ENCODE data around the gene PRKG1.

The PRKG1 gene

DNA sequence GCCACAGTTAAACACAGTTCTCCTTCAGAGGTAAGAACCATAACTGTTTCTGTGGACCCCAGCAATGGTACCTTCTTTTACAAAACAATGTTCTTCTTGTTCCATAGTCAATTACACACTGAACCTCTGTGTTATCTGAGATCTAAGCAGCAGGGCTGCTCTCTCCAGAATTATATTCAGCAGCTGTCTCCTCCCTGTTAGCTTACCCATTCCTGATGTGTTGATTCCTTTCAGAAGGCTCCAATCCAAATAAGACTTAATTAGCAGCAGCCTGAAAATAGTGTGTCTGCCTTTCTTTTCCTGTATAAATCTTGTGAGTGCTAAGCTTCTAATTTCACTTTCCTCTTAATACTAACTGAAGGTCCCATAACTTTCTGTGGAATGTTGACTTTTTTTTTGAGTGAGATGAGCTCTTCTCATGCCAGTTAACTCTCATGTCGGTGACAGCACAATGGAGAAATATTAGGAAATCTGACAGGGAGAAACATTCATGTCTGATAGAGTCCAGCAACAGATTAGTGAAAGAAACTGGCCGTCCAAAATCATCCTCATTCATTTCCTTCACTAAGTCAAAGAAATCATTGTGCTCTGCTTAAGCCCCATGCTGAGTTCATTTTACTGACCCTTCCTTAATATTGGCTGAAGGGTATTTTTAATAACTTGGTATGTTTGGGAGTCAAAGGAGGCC, 226.5 kb downstream of the PRKG1 start:
- H3K9me3 ChIP-seq (ENCODE audit: low read length), result no peaks in the 10 kb centered on the region
- H3K4me3 ChIP-seq (ENCODE audit: low read length), result no peak overlapping the region
- H2AFZ ChIP-seq (ENCODE audit: low read depth, low read length), result peak overlapping the region; percentile 48
- H3K36me3 ChIP-seq (ENCODE audit: insufficient read depth, low read length), result no peaks in the 10 kb centered on the region
- peaks cover 9% of the 10 kb centered on the region for H3K4me1 ChIP-seq (ENCODE audit: insufficient read depth, low read length)
- H3K27me3 ChIP-seq (ENCODE audit: insufficient read depth, low read length), result no peaks in the 10 kb centered on the region

DNA sequence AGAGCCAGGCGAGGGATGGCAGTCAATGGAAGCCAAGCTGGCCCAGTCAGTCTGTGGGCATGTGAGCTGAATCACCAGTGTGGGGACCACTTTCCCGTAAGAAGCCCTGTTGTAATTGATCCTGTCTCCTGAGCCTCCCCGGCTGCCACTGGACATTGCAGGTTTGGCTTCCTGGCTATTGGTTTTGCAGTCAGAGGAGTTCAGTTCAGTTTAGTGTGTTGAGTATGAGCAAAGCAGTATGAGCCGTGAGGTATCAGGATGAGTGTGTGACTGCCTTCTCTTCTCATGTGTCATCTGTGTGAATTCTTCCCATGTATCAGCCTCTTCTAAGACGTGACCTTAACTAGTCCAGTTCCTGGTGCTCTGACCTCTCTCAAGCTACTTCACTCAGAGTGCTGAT, 227.4 kb downstream of the PRKG1 start:
- Histone ChIP-seq H3K4me3 (ENCODE audit: low read length) (no peak overlapping the region), H3K27me3 (ENCODE audit: insufficient read depth, low read length) (no peaks in the 10 kb centered on the region), H3K36me3 (ENCODE audit: insufficient read depth, low read length) (no peaks in the 10 kb centered on the region), H3K4me1 (ENCODE audit: insufficient read depth, low read length) (peaks cover 9% of the 10 kb centered on the region), H3K9me3 (ENCODE audit: low read length) (no peaks in the 10 kb centered on the region), H2AFZ (ENCODE audit: low read depth, low read length) (no peak overlapping the region)

DNA sequence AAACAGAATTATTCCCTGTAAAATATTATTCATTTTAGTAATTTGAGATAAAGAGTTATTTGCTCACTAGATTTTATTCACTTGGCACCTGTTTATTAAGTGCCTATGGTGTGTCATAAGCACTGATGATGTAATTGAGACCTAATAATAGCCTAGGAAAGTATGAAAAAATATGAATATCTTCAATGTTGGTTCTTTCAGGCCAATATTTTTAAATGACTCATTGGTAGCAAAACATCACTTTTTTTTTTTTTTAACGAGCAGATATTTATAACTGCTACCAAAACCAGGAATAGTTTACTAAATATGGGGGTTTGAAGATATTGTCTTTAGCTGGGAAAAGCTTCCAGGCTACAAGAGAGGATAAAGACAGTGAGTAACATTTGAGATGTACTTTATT, 228.0 kb downstream of the PRKG1 start:
- Histone ChIP-seq H3K4me1 (ENCODE audit: insufficient read depth, low read length) (peaks cover 9% of the 10 kb centered on the region), H3K4me3 (ENCODE audit: low read length) (no peak overlapping the region), H3K27me3 (ENCODE audit: insufficient read depth, low read length) (no peaks in the 10 kb centered on the region), H3K36me3 (ENCODE audit: insufficient read depth, low read length) (no peaks in the 10 kb centered on the region), H2AFZ (ENCODE audit: low read depth, low read length) (no peak overlapping the region), H3K9me3 (ENCODE audit: low read length) (no peaks in the 10 kb centered on the region)

DNA sequence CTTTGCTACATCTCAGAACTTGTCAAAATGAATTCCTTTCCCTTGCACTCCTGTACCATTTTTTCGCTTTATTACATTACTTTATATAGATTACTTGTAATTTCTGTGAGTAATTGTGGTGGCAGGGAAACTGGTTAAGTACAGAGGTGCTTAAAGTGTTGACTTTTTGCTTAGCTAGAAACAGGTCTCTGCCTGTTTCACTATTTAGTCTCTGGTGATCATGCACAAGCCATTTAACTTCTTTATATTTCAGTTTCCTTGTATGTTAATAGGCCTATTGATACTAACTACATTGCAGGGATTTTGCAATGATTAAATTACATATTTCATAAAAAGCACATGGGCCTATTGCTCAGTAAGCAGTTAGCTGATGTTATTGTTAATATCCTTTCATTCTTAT, 233.8 kb downstream of the PRKG1 start:
- Histone ChIP-seq H3K36me3 (ENCODE audit: insufficient read depth, low read length) (no peaks in the 10 kb centered on the region), H3K4me1 (ENCODE audit: insufficient read depth, low read length) (no peaks in the 10 kb centered on the region), H3K27me3 (ENCODE audit: insufficient read depth, low read length) (no peaks in the 10 kb centered on the region), H2AFZ (ENCODE audit: low read depth, low read length) (no peak overlapping the region), H3K9me3 (ENCODE audit: low read length) (no peaks in the 10 kb centered on the region), H3K4me3 (ENCODE audit: low read length) (no peak overlapping the region)

DNA sequence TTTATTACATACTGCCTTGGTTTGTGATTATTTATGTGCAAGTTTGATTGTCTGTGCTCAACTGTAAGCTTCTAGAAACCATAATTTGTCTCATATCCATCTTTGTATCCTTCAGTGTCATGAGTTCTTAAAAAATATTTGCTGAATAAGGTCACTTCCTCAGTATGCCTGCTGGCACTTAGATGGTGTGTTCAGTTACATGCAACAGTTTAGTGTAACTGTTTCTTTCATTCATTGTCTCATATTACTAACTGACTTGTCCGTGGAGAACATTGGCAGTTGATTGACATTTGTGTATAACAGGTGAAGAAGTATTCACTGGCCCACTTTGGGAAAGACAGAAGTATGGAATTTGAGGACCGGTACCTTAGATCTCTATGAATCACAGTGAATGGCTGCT, 236.9 kb downstream of the PRKG1 start:
- Histone ChIP-seq H3K4me3 (ENCODE audit: low read length) (no peak overlapping the region), H3K27me3 (ENCODE audit: insufficient read depth, low read length) (no peaks in the 10 kb centered on the region), H3K4me1 (ENCODE audit: insufficient read depth, low read length) (no peaks in the 10 kb centered on the region), H3K36me3 (ENCODE audit: insufficient read depth, low read length) (no peaks in the 10 kb centered on the region), H3K9me3 (ENCODE audit: low read length) (no peaks in the 10 kb centered on the region), H2AFZ (ENCODE audit: low read depth, low read length) (no peak overlapping the region)

DNA sequence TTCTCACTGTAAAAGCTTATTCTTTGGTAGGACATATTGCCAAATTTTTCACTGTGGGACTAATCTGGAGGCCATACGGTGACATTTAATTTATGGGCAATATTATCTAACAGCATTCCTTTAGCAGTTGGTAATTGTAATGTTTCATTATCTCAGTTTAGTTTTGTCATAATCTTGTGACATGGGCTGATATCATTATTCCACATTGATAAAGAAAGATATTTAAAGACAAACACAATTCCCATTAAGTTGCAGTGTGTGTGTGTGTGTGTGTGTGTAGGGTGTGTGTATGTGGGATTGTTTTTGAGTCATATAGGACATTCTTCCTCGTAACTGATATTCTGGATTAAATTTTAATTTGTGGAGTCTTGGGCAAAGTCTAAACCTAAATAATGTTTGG, 238.5 kb downstream of the PRKG1 start:
- Histone ChIP-seq H3K27me3 (ENCODE audit: insufficient read depth, low read length) (no peaks in the 10 kb centered on the region), H3K36me3 (ENCODE audit: insufficient read depth, low read length) (no peaks in the 10 kb centered on the region)

DNA sequence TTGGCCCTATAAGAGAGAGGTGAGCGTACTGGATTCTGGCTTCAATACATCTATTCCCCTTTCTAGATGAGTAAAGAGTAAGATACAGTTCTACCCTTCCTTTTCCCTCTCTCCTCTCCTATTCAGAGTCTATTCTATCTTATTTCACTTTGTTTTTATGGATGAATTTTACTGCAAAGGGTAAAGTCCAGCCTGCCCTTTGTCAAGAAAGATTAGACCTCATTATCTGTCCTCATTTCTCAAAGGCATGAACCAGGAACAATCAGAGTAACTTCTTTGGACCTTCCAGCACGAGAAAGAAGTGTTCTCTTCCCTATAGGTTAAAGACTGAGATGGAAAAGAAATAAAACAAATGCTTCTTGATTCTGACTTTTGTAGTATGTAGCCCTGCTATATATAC, 239.0 kb downstream of the PRKG1 start:
- H2AFZ ChIP-seq (ENCODE audit: low read depth, low read length), result no peak overlapping the region
- H3K4me3 ChIP-seq (ENCODE audit: low read length), result no peak overlapping the region
- no peaks in the 10 kb centered on the region for H3K9me3 ChIP-seq (ENCODE audit: low read length)
- H3K4me1 ChIP-seq (ENCODE audit: insufficient read depth, low read length), result no peaks in the 10 kb centered on the region
- no peaks in the 10 kb centered on the region for H3K36me3 ChIP-seq (ENCODE audit: insufficient read depth, low read length)
- no peaks in the 10 kb centered on the region for H3K27me3 ChIP-seq (ENCODE audit: insufficient read depth, low read length)

More for the DNA sequence above, 238.5 kb downstream of the PRKG1 start:
- Histone ChIP-seq H3K9me3 (ENCODE audit: low read length) (no peaks in the 10 kb centered on the region), H3K4me1 (ENCODE audit: insufficient read depth, low read length) (no peaks in the 10 kb centered on the region), H3K4me3 (ENCODE audit: low read length) (no peak overlapping the region), H2AFZ (ENCODE audit: low read depth, low read length) (no peak overlapping the region)

DNA sequence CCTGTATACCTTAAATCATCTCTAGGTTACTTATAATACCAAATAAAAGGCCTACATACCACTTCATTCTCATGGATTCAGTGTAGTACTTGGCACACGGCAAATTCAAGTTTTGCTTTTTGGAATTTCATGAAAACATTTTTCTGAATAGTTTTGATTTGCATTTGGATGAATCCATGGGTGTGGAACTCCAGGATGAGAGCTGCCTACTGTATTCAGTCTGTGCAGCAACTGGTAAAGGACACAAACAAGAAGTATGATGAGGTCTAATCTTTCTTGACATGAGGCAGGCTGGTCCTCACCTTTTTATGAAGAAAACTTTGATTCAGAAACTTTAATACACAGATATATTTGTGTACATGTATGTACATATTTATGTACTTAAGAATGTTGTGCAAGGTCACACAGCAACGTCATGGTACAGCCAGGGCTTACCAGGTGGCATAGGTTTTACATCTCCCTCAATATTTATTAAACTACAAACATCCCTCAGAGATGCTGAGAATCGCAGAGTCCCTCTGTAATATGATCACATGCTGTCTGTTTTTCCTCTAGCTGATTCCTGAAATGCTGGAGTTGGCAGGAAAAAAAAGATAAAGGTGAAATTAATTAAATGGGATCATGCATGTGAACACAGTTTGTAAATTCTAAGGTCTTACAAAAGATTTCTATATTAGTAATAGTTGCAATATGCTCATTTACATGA, 239.6 kb downstream of the PRKG1 start:
- H2AFZ ChIP-seq (ENCODE audit: low read depth, low read length), result no peak overlapping the region
- no peaks in the 10 kb centered on the region for H3K9me3 ChIP-seq (ENCODE audit: low read length)
- H3K4me3 ChIP-seq (ENCODE audit: low read length), result no peak overlapping the region
- H3K36me3 ChIP-seq (ENCODE audit: insufficient read depth, low read length), result no peaks in the 10 kb centered on the region
- H3K4me1 ChIP-seq (ENCODE audit: insufficient read depth, low read length), result no peaks in the 10 kb centered on the region
- H3K27me3 ChIP-seq (ENCODE audit: insufficient read depth, low read length), result no peaks in the 10 kb centered on the region

DNA sequence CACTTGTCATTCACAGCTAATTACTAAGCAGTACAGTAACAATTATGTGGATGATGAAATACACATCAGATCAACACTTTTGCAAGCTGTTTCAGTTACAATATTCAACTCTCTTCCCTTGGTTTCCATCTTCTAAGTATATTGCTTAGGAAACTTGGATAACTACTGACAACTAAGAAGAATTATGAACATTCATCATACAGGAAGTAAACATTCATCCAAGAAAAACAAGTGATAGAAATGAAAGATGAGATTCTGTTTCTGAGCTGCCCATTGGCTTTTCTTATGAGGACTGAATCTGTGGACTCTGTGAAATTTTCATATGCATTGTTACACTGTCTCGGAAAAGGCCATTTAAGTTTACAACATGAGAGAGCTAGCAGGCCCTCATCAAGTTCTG, 240.2 kb downstream of the PRKG1 start:
- H3K9me3 ChIP-seq (ENCODE audit: low read length), result no peaks in the 10 kb centered on the region
- no peaks in the 10 kb centered on the region for H3K4me1 ChIP-seq (ENCODE audit: insufficient read depth, low read length)
- H2AFZ ChIP-seq (ENCODE audit: low read depth, low read length), result no peak overlapping the region
- no peak overlapping the region for H3K4me3 ChIP-seq (ENCODE audit: low read length)
- H3K36me3 ChIP-seq (ENCODE audit: insufficient read depth, low read length), result no peaks in the 10 kb centered on the region
- no peaks in the 10 kb centered on the region for H3K27me3 ChIP-seq (ENCODE audit: insufficient read depth, low read length)

DNA sequence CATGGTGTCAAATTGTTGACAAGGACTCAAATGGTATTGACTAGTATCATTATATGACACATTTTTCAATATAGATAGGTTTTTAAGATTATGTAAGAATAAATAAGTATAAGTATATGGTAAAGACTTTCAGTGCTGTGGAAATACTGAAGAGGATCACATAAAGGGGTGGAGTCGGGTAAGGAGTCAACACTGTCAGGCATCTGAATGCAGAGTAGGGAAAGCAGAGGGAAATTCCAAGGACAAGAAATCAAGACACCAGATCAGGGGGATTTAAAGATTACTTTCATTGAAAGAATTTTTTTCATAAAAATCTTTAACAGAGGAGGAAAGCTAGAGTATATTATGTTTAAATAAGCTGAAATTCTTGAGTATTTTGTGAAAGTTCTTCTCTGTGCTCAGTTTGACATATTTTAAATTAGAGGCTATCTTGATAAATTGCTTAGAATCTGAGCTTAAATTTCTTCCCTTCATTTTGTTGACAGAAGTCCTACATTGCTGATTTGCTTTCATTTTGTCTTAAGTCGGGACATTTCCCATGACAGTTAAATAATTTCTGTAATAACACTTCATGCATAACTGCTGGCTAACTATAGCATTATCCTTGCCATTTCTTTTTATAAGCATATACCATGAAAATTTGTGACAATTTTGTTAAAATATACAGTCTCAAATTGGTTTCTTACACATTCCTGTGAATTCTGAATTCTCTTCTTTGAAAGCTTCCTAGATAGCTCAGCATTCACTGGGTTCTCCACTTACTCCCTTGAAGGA, 244.3 kb downstream of the PRKG1 start:
- no peaks in the 10 kb centered on the region for H3K9me3 ChIP-seq (ENCODE audit: low read length)
- H3K27me3 ChIP-seq (ENCODE audit: insufficient read depth, low read length), result no peaks in the 10 kb centered on the region
- H3K36me3 ChIP-seq (ENCODE audit: insufficient read depth, low read length), result no peaks in the 10 kb centered on the region
- no peak overlapping the region for H2AFZ ChIP-seq (ENCODE audit: low read depth, low read length)
- H3K4me1 ChIP-seq (ENCODE audit: insufficient read depth, low read length), result no peaks in the 10 kb centered on the region
- no peak overlapping the region for H3K4me3 ChIP-seq (ENCODE audit: low read length)

DNA sequence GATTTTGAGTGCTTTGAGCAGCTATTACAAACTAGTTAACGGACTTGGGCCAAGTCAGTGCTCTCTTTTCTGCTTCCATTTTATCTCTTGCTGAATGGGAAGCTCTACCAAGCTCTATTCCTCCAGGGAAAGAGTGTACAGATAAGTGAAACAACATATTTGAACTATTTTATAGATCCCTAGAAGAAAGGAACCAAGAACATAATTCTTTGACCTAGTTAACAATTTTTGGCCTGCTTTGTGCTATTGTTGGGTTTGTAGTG, 244.8 kb downstream of the PRKG1 start:
- no peak overlapping the region for H2AFZ ChIP-seq (ENCODE audit: low read depth, low read length)
- H3K4me3 ChIP-seq (ENCODE audit: low read length), result no peak overlapping the region

DNA sequence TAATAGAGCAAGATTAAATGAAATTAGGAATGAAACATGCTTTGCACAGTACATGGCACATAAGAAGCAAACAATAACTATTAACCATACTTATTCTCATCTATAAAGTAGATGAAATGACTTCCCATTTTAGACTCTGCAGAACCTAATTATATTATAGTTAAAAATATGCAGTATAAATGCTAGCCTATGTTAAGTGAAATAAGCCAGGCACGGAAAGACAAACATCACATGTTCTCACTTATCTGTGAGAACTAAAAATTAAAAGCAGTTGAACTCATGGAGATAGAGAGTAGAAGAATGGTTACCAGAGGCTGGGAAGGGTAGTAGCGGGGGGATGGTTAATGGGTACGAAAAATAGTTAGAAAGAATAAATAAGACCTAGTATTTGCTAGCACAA, 247.0 kb downstream of the PRKG1 start:
- H3K36me3 ChIP-seq (ENCODE audit: insufficient read depth, low read length), result no peaks in the 10 kb centered on the region
- H3K9me3 ChIP-seq (ENCODE audit: low read length), result no peaks in the 10 kb centered on the region
- no peak overlapping the region for H3K4me3 ChIP-seq (ENCODE audit: low read length)
- H3K4me1 ChIP-seq (ENCODE audit: insufficient read depth, low read length), result no peaks in the 10 kb centered on the region
- H2AFZ ChIP-seq (ENCODE audit: low read depth, low read length), result no peak overlapping the region
- H3K27me3 ChIP-seq (ENCODE audit: insufficient read depth, low read length), result no peaks in the 10 kb centered on the region

More for the DNA sequence above, 244.8 kb downstream of the PRKG1 start:
- Histone ChIP-seq H3K9me3 (ENCODE audit: low read length) (no peaks in the 10 kb centered on the region), H3K4me1 (ENCODE audit: insufficient read depth, low read length) (no peaks in the 10 kb centered on the region), H3K27me3 (ENCODE audit: insufficient read depth, low read length) (no peaks in the 10 kb centered on the region), H3K36me3 (ENCODE audit: insufficient read depth, low read length) (no peaks in the 10 kb centered on the region)

DNA sequence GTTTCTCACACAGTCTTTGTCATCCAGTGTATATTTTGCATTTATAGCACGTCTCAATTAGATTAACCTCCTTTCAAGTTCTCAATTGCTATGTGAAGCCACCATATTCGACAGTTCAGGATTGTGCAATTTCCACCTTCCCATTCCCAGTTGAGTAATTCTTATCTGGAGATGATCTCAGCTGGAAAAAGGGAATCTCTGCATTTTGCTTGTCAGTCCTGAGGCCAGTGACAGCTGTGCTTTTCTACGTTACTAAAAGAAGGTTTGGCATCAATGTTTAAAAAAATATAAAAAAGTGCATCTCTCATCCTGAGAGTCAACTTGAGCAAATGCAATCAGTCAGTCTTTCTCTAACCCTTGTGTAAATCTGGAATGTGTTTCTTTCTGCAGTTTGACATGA, 247.7 kb downstream of the PRKG1 start:
- Histone ChIP-seq H3K36me3 (ENCODE audit: insufficient read depth, low read length) (no peaks in the 10 kb centered on the region), H3K4me1 (ENCODE audit: insufficient read depth, low read length) (no peaks in the 10 kb centered on the region), H2AFZ (ENCODE audit: low read depth, low read length) (no peak overlapping the region), H3K27me3 (ENCODE audit: insufficient read depth, low read length) (no peaks in the 10 kb centered on the region), H3K4me3 (ENCODE audit: low read length) (no peak overlapping the region), H3K9me3 (ENCODE audit: low read length) (no peaks in the 10 kb centered on the region)
